Astrocyte of the spinal cord (primary cell): ENCODE data around the gene SRRM4.

Source experiments
- DNase-seq: peaks from one replicate; pipeline ENCODE4 v3.0.0; 2011; ENCODE audit warnings: low read depth, low spot score
- H3K4me3 ChIP-seq: 2 replicates; pipeline ENCODE4 v1.5.1; 2011; ENCODE audit warnings: low read depth, mild to moderate bottlenecking, low read length, moderate library complexity
- CTCF ChIP-seq: IDR thresholded peaks from 2 replicates; pipeline ENCODE4 v1.5.1; 2012; ENCODE audit warnings: low read depth, mild to moderate bottlenecking, low read length, inconsistent platforms
- in situ Hi-C: cut with HindIII; loops from 2 replicates; pipeline ENCODE4 v1.10.0; 2017; ENCODE audit warnings: low sequenced_read_pairs

SRRM4 gene

GRCh38 chr12:119122047-119122446 lies 140.7 kb downstream of the SRRM4 start:
- no peak overlapping the region for H3K4me3 ChIP-seq
- DNase-seq, result no peak
- TF ChIP-seq CTCF, result no peak
- in situ Hi-C loops, result no loop called here

GRCh38 chr12:119122751-119123150 lies 141.4 kb downstream of the SRRM4 start:
- in situ Hi-C loops, result no loop called here
- no peak for TF ChIP-seq CTCF
- H3K4me3 ChIP-seq, result no peak overlapping the region
- DNase-seq, result no peak

- in situ Hi-C loops, result no loop called here
- TF ChIP-seq CTCF, result no peak
- no peak for DNase-seq
- H3K4me3 ChIP-seq, result no peak overlapping the region
Observed at GRCh38 chr12:119128527-119128926, 147.2 kb downstream of the SRRM4 start.

- H3K4me3 ChIP-seq, result no peak overlapping the region
- in situ Hi-C loops, result no loop called here
- no peak for TF ChIP-seq CTCF
- no peak for DNase-seq
Observed at GRCh38 chr12:119129827-119130434, 148.6 kb downstream of the SRRM4 start.

- no peak for TF ChIP-seq CTCF
- in situ Hi-C loops, result no loop called here
- no peak for DNase-seq
- no peak overlapping the region for H3K4me3 ChIP-seq
Observed at GRCh38 chr12:119130523-119130922, 149.2 kb downstream of the SRRM4 start.

DNA sequence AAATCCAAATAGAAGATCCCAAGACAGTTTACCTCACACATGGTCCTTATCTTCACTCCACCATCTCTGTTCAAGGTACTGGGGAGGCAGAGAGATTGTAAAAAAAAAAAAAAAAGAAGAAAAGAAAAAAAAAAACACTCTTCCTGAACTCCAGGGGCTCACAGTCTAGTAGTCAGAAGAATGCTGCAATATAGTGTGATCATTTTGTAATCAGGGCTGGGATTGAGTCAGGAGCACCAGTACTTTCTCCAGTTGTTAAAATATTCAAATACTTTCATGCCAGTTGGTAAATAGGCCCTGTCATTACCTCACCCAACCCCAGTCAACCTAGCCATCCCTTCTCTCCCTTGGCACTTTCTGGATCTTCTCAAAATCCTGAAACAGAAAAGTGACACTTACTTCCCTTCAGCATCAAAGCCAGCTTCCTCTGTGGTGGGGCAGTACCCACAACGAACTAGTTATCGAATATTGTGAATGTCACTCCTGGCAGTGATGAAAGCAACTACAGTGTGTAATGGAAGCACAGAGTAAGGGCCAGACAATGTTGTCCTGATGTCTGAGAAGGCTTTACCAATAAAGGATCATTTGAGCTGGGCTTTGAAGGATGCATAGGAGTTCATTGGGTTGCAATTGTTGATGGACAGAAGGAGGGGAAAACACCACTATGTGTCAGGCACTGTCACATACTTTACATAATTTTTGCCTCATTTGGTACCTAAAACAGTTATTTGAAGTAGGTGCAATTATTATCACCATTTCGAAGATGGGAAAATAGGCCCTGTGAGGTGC lies 153.1 kb downstream of the SRRM4 start:
- no peak for DNase-seq
- TF ChIP-seq CTCF, result no peak
- in situ Hi-C loops, result no loop called here
- no peak overlapping the region for H3K4me3 ChIP-seq
